Measurements from ENCODE around the gene MAD2L2.

- TF ChIP-seq CTCF (IDR thresholded peaks at IDR 0.05) (no peak), POLR2A (IDR thresholded peaks at IDR 0.05) (no peak)
Measured at GRCh38 chr1:11701551-11701961, 20.6 kb upstream of the MAD2L2 start.
